Measurements from ENCODE around the gene SKAP2.

SKAP2 gene

DNA sequence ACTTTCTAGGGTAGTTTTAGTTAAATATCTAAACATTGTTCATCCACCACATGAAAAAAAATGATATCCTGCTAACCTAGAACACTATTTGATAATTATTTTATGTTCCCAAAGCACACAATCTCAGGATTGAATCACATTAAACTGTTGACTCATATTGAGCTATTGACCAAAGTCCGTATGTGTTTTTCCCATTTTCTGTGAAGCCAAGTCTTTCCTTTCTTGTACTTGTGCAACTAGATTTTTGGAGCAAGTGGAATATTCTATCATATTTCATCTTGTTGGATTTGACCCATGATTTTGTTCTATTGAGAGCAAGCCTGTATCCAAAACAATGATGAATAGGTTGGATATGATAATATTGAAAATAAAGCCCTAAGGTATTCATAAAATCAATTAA, 164.6 kb downstream of the SKAP2 start:
- no peak overlapping the region for H3K4me3 ChIP-seq (ENCODE audit: low read length)
- no peak for DNase-seq (ENCODE audit: low read depth)
- TF ChIP-seq, protein P1, sequence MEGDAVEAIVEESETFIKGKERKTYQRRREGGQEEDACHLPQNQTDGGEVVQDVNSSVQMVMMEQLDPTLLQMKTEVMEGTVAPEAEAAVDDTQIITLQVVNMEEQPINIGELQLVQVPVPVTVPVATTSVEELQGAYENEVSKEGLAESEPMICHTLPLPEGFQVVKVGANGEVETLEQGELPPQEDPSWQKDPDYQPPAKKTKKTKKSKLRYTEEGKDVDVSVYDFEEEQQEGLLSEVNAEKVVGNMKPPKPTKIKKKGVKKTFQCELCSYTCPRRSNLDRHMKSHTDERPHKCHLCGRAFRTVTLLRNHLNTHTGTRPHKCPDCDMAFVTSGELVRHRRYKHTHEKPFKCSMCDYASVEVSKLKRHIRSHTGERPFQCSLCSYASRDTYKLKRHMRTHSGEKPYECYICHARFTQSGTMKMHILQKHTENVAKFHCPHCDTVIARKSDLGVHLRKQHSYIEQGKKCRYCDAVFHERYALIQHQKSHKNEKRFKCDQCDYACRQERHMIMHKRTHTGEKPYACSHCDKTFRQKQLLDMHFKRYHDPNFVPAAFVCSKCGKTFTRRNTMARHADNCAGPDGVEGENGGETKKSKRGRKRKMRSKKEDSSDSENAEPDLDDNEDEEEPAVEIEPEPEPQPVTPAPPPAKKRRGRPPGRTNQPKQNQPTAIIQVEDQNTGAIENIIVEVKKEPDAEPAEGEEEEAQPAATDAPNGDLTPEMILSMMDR (IDR thresholded peaks at IDR 0.05; ENCODE audit: insufficient read depth, low read depth, low read length, missing control alignments) = no peak

- H3K4me3 ChIP-seq (ENCODE audit: low read length) = no peak overlapping the region
- TF ChIP-seq, protein P1 (IDR thresholded peaks at IDR 0.05; ENCODE audit: insufficient read depth, low read depth, low read length, missing control alignments) = no peak
- no peak for DNase-seq (ENCODE audit: low read depth)
Measured at GRCh38 chr7:26698806-26699205, 165.6 kb downstream of the SKAP2 start.

- TF ChIP-seq, protein P1 (IDR thresholded peaks at IDR 0.05; ENCODE audit: insufficient read depth, low read depth, low read length, missing control alignments) = no peak
- no peak overlapping the region for H3K4me3 ChIP-seq (ENCODE audit: low read length)
- DNase-seq (ENCODE audit: low read depth) = no peak
Measured at GRCh38 chr7:26698194-26698593, 166.2 kb downstream of the SKAP2 start.

- TF ChIP-seq, protein P1 (IDR thresholded peaks at IDR 0.05; ENCODE audit: insufficient read depth, low read depth, low read length, missing control alignments) = no peak
- no peak overlapping the region for H3K4me3 ChIP-seq (ENCODE audit: low read length)
- no peak for DNase-seq (ENCODE audit: low read depth)
Measured at GRCh38 chr7:26696978-26697377, 167.4 kb downstream of the SKAP2 start.

- no peak overlapping the region for H3K4me3 ChIP-seq (ENCODE audit: low read length)
- no peak for DNase-seq (ENCODE audit: low read depth)
- TF ChIP-seq, protein P1 (IDR thresholded peaks at IDR 0.05; ENCODE audit: insufficient read depth, low read depth, low read length, missing control alignments) = no peak
Measured at GRCh38 chr7:26696161-26696560, 168.2 kb downstream of the SKAP2 start.

DNA sequence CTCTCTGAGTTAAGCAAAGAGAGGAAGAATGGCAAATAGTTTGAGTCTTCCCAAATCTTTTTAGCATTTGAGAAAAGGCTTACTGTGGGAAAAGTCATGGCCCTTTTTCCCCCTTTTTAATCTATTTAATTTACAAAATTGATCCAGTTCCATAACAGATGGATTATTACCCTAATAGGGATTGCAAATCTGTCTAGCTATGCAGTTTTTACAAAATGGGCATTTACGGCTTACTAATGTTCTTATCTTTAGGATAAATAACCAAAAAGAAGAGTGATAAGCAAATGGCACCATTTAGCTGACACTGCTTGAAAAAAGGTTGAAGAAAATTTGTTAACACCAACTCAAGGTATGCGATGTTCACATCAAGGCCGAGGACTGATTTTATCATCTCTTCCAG, 169.7 kb downstream of the SKAP2 start:
- no peak overlapping the region for H3K4me3 ChIP-seq (ENCODE audit: low read length)
- TF ChIP-seq, protein P1 (IDR thresholded peaks at IDR 0.05; ENCODE audit: insufficient read depth, low read depth, low read length, missing control alignments) = no peak
- no peak for DNase-seq (ENCODE audit: low read depth)

- no peak for DNase-seq (ENCODE audit: low read depth)
- no peak overlapping the region for H3K4me3 ChIP-seq (ENCODE audit: low read length)
- TF ChIP-seq, protein P1 (IDR thresholded peaks at IDR 0.05; ENCODE audit: insufficient read depth, low read depth, low read length, missing control alignments) = no peak
Measured at GRCh38 chr7:26694141-26694540, 170.2 kb downstream of the SKAP2 start.
